ENCODE results near the gene MPRIP. TPM values are rescaled to one million over a fixed set of nuclear protein-coding genes. Genes with fewer than 3 reads are reported as not detected.

MPRIP gene
- total RNA-seq, 2 experiments from 2014 or later = 132 to 135 TPM

DNA sequence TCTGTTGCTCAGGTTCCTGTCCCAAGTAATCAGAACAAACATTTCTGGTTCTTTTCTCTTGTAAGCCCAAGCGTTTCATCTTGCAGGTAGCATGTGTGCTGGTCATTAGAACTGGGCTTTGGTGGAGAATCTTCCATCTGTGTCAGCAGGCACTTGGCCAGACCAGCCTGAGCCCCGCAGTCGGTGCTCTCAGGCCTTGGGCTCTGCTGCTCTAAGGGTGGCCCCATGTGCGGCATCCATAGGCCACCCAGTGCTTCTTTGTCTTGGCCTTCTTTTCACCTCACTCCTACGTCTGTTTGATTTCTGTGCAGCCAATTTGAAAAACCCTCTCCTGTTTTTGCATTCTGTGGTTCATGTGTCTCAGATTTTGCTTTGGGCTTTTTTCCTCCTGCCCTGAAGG, 112.3 kb downstream of the MPRIP start:
- Mint-ChIP-seq H3K27me3 (no peaks in the 10 kb centered on the region), H3K4me3 (no peak overlapping the region), H3K36me3 (ENCODE audit: low read depth) (peaks cover 23% of the 10 kb centered on the region), H3K4me1 (ENCODE audit: low read depth) (peaks cover 25% of the 10 kb centered on the region), H3K27ac (peak overlapping the region; percentile 1), H3K9me3 (no peaks in the 10 kb centered on the region)
- intact Hi-C loops (cut with micrococcal nuclease) = no loop called here
- DNase-seq (no peak), ATAC-seq (no peak)
- ChIA-PET CTCF (no interaction called here), POLR2A (no interaction called here)
- TF ChIP-seq, protein P1, sequence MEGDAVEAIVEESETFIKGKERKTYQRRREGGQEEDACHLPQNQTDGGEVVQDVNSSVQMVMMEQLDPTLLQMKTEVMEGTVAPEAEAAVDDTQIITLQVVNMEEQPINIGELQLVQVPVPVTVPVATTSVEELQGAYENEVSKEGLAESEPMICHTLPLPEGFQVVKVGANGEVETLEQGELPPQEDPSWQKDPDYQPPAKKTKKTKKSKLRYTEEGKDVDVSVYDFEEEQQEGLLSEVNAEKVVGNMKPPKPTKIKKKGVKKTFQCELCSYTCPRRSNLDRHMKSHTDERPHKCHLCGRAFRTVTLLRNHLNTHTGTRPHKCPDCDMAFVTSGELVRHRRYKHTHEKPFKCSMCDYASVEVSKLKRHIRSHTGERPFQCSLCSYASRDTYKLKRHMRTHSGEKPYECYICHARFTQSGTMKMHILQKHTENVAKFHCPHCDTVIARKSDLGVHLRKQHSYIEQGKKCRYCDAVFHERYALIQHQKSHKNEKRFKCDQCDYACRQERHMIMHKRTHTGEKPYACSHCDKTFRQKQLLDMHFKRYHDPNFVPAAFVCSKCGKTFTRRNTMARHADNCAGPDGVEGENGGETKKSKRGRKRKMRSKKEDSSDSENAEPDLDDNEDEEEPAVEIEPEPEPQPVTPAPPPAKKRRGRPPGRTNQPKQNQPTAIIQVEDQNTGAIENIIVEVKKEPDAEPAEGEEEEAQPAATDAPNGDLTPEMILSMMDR (IDR thresholded peaks at IDR 0.05) = no peak

DNA sequence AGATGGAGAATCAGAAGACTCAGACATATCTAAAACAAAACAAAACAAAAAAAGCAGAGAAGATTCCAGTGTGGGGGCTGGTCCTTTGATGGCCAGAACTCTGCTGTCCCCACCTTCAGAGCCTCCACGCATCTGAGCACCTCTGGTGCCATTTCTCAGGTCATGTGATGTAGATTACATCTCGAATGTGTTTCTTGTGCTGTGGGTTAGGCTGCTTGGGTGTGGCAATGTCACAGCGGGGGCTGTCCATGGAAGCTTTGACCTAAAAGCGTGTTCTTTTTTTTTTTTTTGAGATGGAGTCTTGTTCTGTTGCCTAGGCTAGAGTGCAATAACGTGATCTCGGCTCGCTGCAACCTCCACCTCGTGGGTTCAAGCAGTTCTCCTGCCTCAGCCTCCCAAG, 112.7 kb downstream of the MPRIP start:
- H3K27ac Mint-ChIP-seq = peak overlapping the region; percentile 1
- POLR2A ChIA-PET = no interaction called here
- H3K36me3 Mint-ChIP-seq (ENCODE audit: low read depth) = peaks cover 22% of the 10 kb centered on the region
- TF ChIP-seq, protein P1 (IDR thresholded peaks at IDR 0.05) = no peak
- ATAC-seq = no peak
- CTCF ChIA-PET = interaction anchor here (1.1 kb wide), 1 partner anchor 12 kb away, joined by 3 read pairs; no protein-coding TSS in a partner anchor
- intact Hi-C loops (cut with micrococcal nuclease) = no loop called here
- no peaks in the 10 kb centered on the region for H3K27me3 Mint-ChIP-seq
- no peak for DNase-seq
- peaks cover 24% of the 10 kb centered on the region for H3K4me1 Mint-ChIP-seq (ENCODE audit: low read depth)
- no peaks in the 10 kb centered on the region for H3K9me3 Mint-ChIP-seq
- no peak overlapping the region for H3K4me3 Mint-ChIP-seq

DNA sequence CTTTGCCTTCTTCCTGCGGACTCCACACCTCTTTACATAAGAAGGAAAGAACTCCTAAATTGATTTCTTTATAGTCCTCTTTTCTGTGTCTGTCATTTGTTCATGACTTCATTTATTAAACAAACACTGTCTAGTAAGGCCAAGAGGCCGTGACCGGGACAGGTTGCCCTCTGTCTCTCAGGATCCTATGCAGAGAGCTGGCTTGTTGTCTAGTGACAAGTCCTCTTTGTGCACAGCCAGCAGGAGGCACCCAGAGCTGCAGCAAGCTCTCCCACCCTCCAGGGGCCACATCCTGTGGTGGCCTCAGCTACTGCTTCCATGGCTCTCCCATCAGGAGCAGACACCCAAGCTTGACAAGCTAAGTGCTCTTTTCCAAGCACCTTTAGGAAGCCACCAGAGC, 113.3 kb downstream of the MPRIP start:
- ChIA-PET CTCF (interaction anchor here (0.6 to 1.1 kb wide), 3 partner anchors 12 to 164 kb away, joined by 3 to 4 read pairs (median 3); no protein-coding TSS in a partner anchor), POLR2A (no interaction called here)
- peaks cover 20% of the 10 kb centered on the region for H3K36me3 Mint-ChIP-seq (ENCODE audit: low read depth)
- H3K4me1 Mint-ChIP-seq (ENCODE audit: low read depth) = peaks cover 20% of the 10 kb centered on the region
- no peaks in the 10 kb centered on the region for H3K27me3 Mint-ChIP-seq
- H3K9me3 Mint-ChIP-seq = no peaks in the 10 kb centered on the region
- DNase-seq = no peak
- no peak overlapping the region for H3K27ac Mint-ChIP-seq
- no peak overlapping the region for H3K4me3 Mint-ChIP-seq
- no peak for ATAC-seq
- TF ChIP-seq, protein P1 (IDR thresholded peaks at IDR 0.05) = no peak
- intact Hi-C loops (cut with micrococcal nuclease) = no loop called here

DNA sequence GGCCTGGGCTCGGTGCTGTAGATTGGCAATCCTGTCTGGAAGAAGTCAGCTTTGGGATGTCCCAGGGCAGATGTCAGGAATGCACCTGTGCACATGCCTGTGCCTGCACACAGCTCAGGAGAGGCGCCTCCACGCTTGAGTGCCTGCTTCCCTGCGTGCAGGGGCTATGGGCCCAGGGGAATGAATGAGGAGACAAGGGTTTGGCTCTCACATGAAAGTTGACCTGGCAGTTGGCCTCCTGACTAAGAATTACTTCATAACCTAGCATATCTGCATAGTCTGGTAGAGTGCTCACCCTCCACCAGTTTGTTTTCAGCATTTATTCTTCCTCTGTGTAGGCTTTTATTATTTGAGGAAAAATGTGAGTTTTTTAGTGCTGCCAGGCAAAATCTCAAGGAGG, 113.8 kb downstream of the MPRIP start:
- ChIA-PET CTCF (interaction anchor here (0.6 to 1.1 kb wide), 3 partner anchors 11 to 165 kb away, joined by 3 to 4 read pairs (median 3); no protein-coding TSS in a partner anchor), POLR2A (no interaction called here)
- Mint-ChIP-seq H3K27me3 (no peaks in the 10 kb centered on the region), H3K4me3 (no peak overlapping the region), H3K9me3 (no peaks in the 10 kb centered on the region), H3K4me1 (ENCODE audit: low read depth) (peaks cover 20% of the 10 kb centered on the region), H3K36me3 (ENCODE audit: low read depth) (peaks cover 20% of the 10 kb centered on the region), H3K27ac (no peak overlapping the region)
- TF ChIP-seq, protein P1 (IDR thresholded peaks at IDR 0.05) = no peak
- ATAC-seq (no peak), DNase-seq (no peak)
- intact Hi-C loops (cut with micrococcal nuclease) = no loop called here

DNA sequence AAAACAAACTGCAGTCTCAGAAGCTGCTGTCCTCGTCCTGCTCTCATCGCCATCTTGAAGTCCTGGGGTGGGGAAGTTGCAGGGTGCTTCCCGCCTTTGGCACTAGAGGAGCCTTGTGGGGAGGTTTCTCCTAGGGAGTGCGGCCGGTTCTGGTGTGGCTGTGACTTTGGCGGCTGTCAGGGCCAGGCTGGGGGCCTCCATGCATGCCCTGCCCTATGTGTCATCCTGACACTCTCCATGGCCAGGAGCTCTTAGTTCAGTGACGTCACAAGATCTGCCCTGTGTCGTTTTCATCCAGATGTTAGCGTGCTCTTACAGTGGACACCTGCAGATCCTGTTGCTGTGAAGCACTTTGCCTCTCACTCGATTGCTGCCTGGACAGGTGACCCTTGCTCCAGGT, 114.3 kb downstream of the MPRIP start:
- Mint-ChIP-seq H3K27ac (no peak overlapping the region), H3K27me3 (no peaks in the 10 kb centered on the region), H3K9me3 (no peaks in the 10 kb centered on the region), H3K4me3 (no peak overlapping the region), H3K4me1 (ENCODE audit: low read depth) (peaks cover 17% of the 10 kb centered on the region), H3K36me3 (ENCODE audit: low read depth) (peaks cover 20% of the 10 kb centered on the region)
- TF ChIP-seq, protein P1 (IDR thresholded peaks at IDR 0.05) = no peak
- ChIA-PET POLR2A (no interaction called here), CTCF (no interaction called here)
- ATAC-seq (no peak), DNase-seq (no peak)
- intact Hi-C loops (cut with micrococcal nuclease) = no loop called here

Measured in activated CD8-positive, alpha-beta T cell treated with anti-CD3 and anti-CD28 coated beads for 36 hours (primary cell).